GM12873 (cell line): ENCODE data around the gene TOMM6.

Source experiments
- CTCF ChIP-seq: IDR thresholded peaks from 2 replicates; pipeline ENCODE4 v1.5.1; 2012; ENCODE audit warnings: low read depth, mild to moderate bottlenecking, moderate library complexity, low read length, control low read depth; ENCODE audit not compliant: insufficient read depth; ENCODE audit errors: missing control alignments

Gene TOMM6

GRCh38 chr6:41791984-41792383 is 4.5 kb downstream of the TOMM6 start:
- TF ChIP-seq CTCF: no peak

- TF ChIP-seq CTCF: no peak
Observed at GRCh38 chr6:41796474-41796873, 9.0 kb downstream of the TOMM6 start.

- no peak for TF ChIP-seq CTCF
Observed at GRCh38 chr6:41798901-41799558, 11.5 kb downstream of the TOMM6 start.

- no peak for TF ChIP-seq CTCF
Observed at GRCh38 chr6:41799559-41799911, 12.0 kb downstream of the TOMM6 start.

- TF ChIP-seq CTCF: peak; percentile 46
Observed at GRCh38 chr6:41801380-41801779, 13.9 kb downstream of the TOMM6 start.

- TF ChIP-seq CTCF: no peak
Observed at GRCh38 chr6:41805830-41806774, 18.6 kb downstream of the TOMM6 start.

GRCh38 chr6:41811095-41811494 is 23.6 kb downstream of the TOMM6 start:
- no peak for TF ChIP-seq CTCF
